AML-193 (cell line): ENCODE data around the gene SH2D6.
"Not testable (repeated sequence)": the region's sequence is repeated elsewhere in the genome, so short reads cannot be mapped to it uniquely, and the experiment has no call there.

Experiments used
- DNase-seq, 2 experiments: peaks; one replicate each; lab custom pipeline; 2025; lab: John Stamatoyannopoulos, UW

Gene SH2D6

GRCh38 chr2:85398426-85399182, 19.9 kb upstream of the SH2D6 start:
- DNase-seq, result no peak

- DNase-seq, result no peak
Measured at GRCh38 chr2:85399183-85399455, 19.4 kb upstream of the SH2D6 start.

DNA sequence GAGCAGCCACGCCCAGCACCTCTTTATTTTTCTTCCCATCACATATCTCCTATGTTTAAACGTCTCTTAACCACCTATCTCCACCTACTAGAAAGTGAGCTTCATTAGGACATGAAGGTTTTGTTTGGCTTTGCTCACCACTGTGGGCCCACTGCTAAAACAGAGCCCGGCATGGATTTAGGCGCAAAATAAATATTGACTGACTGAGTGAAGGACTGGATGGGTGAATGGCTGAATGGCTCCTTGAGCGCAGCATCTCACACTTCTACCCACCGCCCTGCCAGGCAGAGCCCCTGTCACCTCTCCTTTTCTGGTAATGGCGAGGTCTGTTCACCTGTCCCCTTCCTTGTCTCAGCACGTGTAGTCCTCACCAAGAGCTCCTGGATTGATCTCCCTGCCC, 18.5 kb upstream of the SH2D6 start:
- no peak for DNase-seq

GRCh38 chr2:85400541-85401463, 17.7 kb upstream of the SH2D6 start:
- DNase-seq, result no peak

DNA sequence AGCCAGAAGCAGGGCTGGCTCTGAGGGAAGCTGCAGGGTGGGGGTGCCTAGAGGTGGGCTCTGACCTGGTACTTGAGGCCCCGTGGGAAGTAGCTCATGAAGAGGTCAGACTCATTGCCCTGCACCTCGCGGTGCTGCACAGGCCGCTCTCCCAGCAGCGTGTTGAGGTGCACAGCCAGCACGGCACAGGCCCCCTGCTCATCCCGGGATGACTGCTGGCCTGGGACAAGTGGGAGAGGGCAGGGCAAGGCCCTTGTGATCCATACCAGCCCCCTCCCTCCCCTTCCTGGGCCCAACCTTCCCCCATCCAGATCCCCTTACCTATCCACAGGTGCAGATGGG, 17.1 kb upstream of the SH2D6 start:
- no peak for DNase-seq

GRCh38 chr2:85401844-85402243, 16.7 kb upstream of the SH2D6 start:
- DNase-seq, result peak; percentile 62 to 63

DNA sequence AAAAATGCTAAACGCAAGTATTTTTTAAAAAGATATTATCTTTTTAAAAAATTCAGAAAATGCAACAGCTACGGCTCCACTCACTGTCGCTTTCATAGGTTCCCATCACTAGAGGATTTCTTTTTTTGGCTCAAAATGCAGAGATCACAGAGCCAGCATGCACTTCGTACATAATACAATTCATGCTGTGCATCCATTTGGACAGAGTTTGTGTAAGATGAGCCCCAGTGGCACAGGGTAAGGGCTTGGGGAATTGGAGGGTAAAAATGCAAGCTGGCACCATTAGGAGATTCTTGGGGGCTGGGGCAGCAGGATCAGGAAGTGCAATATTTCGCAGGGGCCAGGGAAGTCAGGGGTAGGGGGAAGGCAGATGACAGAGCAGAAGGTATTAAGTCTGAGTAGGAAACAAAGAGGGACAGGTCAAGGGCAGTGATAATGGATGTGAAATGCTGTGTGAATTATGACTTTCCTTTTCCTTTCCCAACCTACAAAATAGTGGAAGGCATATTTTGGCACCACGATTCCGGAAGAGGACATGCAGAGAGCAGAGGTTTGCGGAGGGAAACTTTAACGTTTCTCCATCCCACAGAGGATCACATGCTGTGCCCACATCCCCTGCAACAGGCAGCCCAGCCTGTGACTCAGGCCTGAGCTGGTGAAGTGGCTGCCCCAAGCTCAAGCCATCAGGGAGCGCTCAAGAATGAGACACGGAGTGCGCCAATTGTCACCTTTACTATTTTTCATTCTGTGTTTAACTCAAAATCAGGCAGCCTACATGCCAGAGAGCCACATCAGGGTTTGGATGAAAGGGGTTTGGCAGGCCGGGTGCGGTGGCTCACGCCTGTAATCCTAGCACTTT, 13.1 kb upstream of the SH2D6 start:
- peak; percentile 90 to 92 for DNase-seq

DNA sequence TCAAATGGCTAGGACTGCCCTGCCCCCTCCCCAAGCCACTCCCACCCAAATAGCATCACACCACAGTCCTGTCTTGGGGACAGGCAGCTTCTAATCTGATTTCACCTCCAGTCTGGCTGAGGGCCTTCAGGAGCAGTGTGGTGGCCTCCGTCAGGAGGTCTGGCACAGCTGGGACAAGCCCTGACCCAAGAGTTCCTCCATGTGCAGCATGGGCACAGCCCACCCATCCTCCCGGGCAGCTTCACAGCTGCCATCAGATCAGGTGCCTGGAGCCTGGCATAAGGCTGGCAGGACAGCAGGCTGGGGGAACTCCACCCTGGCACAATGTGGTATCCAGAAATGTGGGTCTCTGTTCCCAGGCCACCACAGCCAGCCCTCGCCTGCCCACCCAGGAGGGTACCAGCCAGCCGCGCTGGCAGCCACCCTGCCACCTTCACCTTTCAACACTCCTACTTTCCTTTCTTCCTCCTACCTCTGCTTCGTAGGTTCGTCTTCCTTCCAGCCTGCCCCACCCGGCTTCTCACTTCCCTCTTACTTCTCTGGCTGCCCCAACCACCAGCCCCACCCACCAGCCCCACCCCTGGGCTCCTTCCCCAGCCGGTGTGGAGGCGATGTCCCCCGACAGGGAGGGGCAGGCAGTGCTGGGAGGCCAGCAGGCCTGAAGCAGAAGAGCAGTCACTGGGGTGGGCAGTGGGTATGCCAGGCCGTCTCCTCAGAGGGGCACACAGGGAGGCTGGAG, 8.5 kb upstream of the SH2D6 start, which contains the start of gene CAPG:
Gene CAPG, minus strand, starts transcription at position 522 of the 739 bp plus-strand sequence. CDS start 8,221 bp downstream, outside the sequence.
- DNase-seq, result peak; percentile 66 to 67

GRCh38 chr2:85410584-85411404, 7.7 kb upstream of the SH2D6 start:
- DNase-seq, result no peak

DNA sequence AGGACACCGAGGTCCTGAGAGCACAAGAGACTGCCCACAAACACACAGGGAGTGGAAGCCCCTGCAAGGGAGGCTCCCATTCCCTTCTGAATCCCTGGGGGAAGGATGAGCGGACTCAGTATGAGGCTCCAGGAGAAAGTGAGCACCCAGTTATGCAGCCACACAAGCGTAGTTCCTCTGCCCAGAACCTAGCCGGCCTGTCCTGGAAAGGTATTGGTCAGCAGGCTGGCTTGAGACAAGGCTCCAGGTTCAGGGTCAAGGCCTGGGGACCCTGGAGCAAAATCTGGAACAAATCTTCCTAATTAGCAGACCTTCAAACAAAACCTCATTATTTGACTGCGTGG, 7.1 kb upstream of the SH2D6 start:
- no peak for DNase-seq

DNA sequence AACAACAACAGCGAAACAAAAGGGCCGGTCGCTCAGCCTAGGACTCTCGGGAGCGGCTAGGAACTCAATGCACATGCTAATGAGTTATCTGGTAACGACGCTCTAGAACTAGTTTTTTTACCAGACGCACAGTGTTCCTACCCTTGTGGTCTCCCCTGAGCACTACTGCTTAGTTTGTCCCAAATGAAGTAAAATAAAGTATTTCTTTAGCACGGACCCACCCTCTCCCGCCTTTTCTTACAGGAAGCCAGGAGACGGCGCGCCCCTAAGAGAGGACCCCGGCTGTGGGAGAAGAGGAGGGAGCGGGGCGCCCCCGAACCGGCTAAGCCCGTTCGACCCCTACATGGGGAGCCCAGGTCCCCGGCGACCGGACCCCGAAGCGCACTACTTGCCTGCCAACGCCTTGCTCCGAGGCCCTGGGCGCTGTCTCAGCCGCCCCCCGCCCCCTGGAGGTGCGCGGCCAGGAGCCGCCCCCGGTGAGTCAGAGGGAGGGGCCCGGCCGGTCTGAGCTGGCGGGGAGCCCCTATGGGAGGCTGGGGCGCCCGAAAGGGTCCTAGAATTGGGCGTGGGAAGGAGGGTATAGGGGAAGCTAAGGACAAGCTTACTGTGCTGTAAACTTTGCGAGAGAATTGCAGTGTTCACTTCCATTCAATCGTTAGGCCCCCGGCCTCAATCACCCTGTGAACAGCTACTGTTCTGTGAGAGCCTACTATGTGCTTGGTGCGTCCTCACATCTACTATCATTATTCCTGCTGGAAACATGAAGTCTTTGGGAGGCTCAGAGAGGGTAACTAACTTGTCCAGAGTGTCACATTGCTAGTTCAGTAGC, 4.7 kb upstream of the SH2D6 start:
- peak; percentile 15 to 21 for DNase-seq

- DNase-seq, result not testable (repeated sequence)
Measured at GRCh38 chr2:85414421-85414759, 4.1 kb upstream of the SH2D6 start.

DNA sequence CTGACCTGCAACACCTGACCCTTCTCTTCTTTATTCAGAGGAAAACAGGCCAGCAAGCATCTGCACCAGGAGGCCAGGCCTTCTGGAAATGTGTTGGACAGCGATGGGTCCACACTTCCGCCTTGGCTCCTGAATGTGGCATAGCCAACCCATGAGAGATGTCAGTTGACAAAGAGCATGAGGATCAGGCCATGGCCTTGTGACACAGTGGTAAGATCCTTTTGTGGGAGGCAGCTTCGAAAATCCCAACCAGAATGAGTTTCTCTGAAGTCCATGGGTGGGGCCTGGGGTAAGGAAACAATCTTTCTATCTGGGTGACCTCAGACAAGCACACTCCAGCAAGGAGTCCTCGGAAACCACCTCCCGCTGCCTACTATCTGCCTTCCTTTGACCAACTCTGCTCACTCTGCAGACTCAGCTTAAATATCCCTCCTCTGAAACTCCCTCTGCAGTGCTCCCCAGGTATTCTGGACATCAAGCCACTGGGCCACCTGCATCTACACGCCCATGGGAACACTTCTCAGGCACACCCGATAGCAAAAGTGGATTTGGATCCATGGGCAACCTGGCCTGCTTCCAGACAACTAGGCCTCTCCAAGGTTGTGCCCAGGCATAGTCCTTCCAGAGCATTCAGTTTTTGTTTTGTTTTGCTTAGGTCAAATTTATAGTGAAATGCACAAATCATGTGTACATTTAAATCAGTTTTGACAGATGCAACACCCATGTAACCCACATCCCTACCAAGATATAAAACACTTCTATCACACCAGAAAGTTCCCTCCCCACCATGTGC, 3.6 kb upstream of the SH2D6 start:
- no peak for DNase-seq

DNA sequence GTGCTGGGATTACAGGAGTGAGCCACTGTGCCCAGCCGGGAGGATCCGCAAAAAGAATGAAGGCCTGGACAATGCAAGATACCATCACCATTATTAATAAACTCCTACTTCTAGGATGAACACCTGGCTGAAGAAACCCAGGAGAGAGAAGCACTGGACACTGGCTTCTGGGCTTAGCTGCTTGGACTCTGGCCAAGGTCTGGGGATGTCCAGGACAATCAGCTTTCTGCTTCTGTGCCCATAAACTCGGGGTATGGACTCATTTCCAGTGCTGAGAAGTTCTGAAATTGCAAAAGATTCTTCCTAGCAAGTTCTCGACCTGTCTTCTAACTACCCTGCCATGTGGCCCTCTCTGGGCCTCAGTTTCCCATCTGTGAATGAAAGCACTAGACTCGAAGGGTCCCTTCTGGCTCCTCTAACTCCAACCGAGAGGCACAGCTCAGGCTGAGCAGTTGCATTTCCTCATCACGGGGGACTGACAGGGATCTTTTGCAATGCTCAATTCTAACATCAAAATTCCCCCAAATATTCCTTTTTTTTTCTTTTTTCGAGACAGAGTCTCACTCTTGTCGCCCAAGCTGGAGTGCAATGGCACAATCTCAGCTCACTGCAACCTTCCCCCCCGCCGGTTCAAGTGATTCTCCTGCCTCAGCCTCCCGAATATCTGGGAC, 2.4 kb upstream of the SH2D6 start:
- DNase-seq, result no peak

DNA sequence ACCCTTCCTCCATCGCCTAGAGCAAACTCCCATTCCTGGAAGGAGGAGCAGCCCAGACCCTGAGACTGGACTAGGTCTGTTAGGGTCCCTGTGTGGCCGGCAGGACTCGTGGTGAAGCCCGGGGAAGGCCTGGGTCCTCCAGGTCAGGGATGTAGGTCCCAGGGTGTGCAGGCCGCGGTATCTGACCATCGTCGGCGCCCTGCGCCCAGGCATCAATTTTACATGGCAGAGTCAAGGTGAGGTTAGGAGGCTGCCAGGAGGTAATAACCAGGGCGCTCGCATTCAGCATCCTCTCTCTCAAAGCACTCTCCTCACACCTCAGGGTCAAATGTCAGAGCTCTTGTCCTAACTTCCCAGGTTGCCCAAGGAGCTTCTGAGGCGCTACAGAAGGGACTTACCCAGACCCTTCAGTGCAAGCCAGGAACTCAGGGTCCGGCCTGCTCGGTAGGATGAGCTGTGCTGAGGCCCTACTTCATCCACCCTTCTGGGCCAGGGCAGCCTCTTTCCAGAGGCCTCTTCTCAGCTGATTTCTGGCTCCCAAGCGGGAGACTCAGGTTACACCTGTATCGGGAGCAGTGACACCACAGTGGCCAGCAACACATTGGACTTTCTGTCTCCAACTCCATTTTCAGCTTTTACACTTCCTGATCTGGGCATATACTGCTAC, 628 bp downstream of the SH2D6 start:
- DNase-seq, result no peak

DNA sequence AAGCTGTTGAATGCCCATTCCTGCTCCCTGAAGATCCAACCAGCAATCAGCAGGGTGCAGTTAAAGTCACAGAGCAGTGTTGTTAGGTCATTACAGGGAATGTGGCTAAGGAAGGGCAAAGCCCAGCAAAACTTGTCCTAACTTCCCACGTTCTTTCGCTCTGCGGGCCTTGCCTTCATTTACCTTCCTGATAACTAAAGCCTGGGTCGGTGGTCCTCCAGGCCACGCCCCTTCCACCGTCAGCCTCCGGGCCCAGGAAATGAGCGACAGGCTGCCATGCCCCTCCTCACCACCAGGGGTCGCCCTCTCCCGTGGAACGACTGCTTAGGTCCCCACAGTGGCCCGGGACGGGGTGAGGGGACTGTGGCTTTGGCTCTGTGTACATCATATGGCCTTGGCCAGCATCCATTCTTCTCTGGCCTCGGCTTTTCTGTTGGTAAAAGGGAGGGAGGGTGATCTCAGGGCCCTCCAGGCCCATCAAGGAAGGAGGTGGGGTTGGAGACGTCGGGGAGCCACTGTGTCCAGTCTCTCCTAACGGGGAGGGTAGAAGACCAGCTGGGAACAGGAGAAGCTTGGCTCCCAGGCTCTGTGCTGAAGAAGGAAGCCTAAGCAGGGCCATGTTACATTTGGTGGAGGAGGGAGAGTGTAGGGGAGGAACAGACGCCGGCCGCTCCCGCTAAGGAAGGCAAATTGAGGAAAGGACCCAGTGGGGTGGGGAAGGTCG, 2.2 kb downstream of the SH2D6 start:
- DNase-seq, result peak; percentile 71 to 77

- DNase-seq, result peak; percentile 30 to 60
Measured at GRCh38 chr2:85421260-85422071, 3.0 kb downstream of the SH2D6 start.
